HG02938 (cell line): Measurements from ENCODE around the gene KANSL1.

Experiments used
- ATAC-seq: cut with Tn5 transposase; IDR thresholded peaks from one replicate; pipeline ENCODE4 v1.9.1; 2021; ENCODE audit warnings: mild to moderate bottlenecking, moderate library complexity; ENCODE audit not compliant: unreplicated experiment

KANSL1 gene

DNA sequence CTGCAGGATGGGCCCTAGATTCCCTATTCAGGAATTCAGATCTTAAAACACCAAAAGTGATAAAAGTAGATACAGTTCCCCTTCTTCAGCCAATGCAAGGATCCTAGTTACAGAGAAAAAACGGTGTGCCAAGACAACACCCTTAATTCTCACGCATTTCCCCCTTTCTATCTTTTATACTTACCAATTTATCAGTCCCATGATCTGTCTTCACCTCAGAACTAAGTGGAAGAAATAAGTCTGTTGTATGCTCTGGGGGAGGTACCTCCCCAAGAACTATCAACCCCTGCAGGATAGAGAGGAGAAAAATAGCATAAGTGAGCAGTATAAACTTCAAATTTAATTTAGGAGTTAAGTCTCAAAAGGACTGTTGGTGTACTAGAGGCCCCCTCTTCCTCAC lies 111.0 kb downstream of the KANSL1 start:
- no peak for ATAC-seq

DNA sequence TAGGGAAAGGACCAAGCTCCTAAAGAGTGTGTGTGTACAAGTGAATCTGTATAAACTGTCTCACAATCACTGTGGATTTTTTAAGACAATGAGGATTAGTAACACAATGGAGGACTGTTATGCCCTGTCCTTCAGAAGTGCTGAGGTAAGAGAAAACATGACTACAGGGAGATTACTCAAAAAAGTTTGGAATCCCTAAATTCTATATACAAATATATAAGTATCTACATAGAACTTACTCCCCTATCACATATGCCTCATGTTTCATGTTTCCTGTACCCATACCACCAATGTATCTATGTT lies 112.3 kb downstream of the KANSL1 start:
- no peak for ATAC-seq

- no peak for ATAC-seq
These were observed 112.9 kb downstream of the KANSL1 start for GRCh38 chr17:46080118-46081017.

GRCh38 chr17:46078675-46079074 lies 114.6 kb downstream of the KANSL1 start:
- no peak for ATAC-seq

GRCh38 chr17:46074540-46074939 lies 118.7 kb downstream of the KANSL1 start:
- ATAC-seq: no peak

- no peak for ATAC-seq
These were observed 120.2 kb downstream of the KANSL1 start for GRCh38 chr17:46072998-46073397.

DNA sequence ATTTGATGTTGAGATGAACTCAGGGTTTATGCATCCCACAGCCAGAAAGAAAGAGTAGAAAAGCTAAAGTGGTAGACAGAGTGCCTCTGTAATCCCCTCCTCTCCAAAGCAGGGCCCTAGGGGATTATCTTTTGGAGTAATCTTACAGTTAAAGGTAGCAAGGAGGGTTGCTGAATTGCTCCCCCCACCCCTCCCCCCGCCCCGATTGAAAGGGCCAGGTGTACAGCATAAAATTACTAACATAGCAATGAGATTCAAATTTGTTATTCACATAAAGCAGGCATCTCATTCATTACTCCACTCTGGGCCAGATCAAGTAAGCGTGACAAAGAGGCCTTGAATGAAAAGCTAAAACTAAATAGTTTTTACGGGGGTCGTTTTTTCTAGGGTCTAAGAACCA lies 121.4 kb downstream of the KANSL1 start:
- no peak for ATAC-seq

DNA sequence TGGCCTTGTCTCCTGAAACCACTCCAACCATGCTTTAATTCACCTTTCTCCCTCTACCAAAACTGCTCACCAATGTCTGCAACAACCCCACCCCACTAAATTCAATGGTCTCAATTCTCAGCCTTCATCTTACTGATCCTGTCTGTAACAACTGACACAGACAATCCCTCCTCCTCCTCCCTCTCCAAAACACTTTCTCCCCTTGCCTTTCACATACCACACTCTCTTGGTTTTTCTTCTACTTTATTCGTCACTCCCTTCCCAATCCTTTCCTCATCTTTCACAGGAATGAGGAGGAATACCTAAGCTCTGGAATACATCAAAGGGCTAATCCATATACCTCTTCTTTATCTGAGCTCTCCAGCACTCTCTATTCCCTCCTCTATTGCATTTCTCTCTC lies 128.8 kb downstream of the KANSL1 start:
- no peak for ATAC-seq

GRCh38 chr17:46063241-46063640 lies 130.0 kb downstream of the KANSL1 start:
- ATAC-seq: no peak

- ATAC-seq: no peak
These were observed 131.8 kb downstream of the KANSL1 start for GRCh38 chr17:46061435-46061834.

GRCh38 chr17:46060461-46060860 lies 132.8 kb downstream of the KANSL1 start:
- no peak for ATAC-seq

DNA sequence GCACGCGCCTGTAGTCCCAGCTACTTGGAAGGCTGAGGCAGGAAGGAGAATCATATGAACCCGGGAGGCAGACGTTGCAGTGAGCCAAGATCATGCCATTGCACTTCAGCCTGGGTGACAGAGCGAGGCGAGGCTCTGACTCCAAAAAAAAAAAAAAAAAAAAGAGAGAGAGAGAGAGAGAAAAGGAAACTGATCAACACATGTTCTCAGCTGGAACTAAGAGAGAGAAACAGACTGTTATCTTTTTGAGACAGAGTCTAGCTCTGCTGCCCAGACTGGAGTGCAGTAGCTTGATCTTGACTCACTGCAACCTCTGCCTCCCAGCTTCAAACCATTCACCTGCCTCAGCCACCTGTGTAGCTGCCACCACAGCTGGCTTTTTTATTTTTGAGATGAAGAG lies 133.7 kb downstream of the KANSL1 start:
- no peak for ATAC-seq

- no peak for ATAC-seq
These were observed 135.9 kb downstream of the KANSL1 start for GRCh38 chr17:46057366-46057765.

GRCh38 chr17:46056800-46057304 lies 136.4 kb downstream of the KANSL1 start:
- ATAC-seq: no peak

DNA sequence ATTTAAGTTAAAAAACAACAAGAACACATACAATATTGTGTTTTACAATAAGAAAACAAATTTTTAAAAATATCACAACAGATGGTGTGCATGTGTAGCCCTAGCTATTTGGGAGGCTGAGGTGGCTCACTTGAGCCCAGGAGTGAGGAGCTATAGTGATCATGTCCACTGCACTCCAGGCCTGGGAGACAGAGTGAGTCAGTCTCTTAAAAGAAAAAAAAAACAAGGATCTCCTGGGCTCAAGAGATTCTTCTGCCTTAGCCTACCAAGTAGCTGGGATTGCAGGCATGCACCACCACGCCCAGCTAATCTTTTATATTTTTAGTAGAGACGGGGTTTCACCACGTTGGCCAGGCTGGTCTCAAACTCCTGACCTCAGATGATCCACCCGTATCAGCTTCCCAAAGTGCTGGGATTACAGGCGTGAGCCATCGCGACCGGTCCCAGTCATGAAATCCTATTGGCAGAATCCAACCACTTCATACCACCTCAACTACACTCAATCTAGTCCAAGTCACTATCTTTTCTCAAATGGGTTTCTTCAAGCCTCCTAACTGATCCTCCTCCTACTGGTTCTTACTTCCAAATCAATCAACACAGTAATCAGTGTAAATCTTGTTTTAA lies 139.2 kb downstream of the KANSL1 start:
- ATAC-seq: no peak

GRCh38 chr17:46049656-46050055 lies 143.6 kb downstream of the KANSL1 start:
- no peak for ATAC-seq

DNA sequence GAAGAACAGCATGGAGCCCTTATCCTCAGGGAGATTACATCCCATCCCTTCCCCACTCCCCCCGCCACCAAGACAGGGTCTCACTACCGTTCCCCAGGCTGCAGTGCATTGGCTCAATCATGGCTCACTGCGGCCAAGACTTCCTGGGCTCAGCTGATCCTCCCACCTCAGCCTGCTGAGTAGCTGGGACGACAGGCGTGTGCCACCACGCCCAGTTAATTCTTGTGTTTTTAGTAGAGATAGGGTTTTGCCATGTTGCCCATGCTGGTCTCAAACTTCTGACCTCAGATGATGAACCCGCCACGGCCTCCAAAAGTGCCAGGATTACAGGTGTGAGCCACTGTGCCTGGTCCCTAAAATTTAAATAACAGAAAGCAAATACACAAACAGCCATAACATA lies 145.4 kb downstream of the KANSL1 start:
- no peak for ATAC-seq

- ATAC-seq: no peak
These were observed 145.8 kb downstream of the KANSL1 start for GRCh38 chr17:46047398-46047797.

DNA sequence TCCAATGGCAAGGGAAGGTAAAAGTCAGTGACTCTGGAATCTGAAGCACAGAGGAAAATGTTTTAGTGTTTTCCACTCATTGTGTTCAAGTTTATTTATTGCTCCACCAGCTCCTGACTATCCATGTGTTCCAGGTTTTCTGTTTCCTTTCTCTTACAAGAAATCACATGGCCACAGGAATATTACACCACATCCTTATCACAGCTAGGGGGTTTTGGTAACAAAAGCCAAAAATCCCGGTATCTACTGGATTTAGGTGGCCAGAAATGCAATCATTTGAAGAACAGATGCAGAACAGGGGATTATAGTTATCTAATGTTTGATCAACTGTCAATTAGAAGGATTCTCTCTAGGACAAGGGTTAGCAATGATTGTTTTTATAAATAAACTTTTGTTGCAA lies 146.3 kb downstream of the KANSL1 start:
- ATAC-seq: no peak

DNA sequence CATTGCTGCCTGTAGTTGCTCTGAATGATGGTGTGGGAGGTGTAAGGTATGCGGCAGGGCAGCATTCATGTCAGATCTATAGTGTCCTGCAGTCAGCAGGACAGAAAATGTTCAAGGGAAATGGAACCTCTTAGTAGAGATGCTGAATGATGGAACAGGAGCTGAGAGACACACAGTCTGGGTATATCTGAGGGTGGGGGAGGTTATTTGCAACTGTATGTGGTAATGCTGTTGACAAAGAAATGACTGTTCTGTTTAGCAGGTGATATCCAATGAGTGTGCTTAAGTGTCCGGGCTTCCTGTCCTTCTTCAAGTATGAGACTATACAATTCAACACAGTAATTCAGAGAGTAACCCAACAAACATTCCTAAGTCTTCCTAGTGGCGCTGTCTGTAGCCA lies 147.6 kb downstream of the KANSL1 start:
- ATAC-seq: no peak

DNA sequence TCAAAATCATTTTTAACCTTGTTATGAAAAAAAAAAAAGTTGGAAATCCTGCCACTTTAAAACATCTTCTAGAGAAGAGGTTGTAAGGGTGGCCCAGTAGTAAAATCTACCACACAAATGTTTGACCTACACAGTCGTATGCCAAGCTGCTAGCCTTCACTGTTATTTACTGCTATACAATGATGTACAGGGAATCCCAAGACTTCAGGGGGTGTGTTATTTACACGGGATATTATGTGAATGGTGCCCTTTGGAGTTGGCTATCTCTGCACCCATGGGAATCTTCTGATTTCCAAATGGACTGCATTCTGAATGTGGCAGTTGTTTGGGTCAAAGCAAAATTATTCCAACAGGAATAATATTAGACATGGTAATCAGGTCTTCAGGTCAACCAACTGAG lies 148.2 kb downstream of the KANSL1 start:
- ATAC-seq: no peak

GRCh38 chr17:46044286-46044928 lies 148.8 kb downstream of the KANSL1 start:
- ATAC-seq: no peak
